Activated CD4-positive, alpha-beta T cell treated with anti-CD3 and anti-CD28 coated beads, Interleukin-2, Interleukin-4, amounts not matched to agents 100 ng/mL and 50 ng/mL, durations not matched to agents 16 hours and 8 hours (primary cell): Measurements from ENCODE around the gene CENPS.
"Not testable (repeated sequence)": the region's sequence is repeated elsewhere in the genome, so short reads cannot be mapped to it uniquely, and the experiment has no call there.

ENCODE experiments used
- DNase-seq: peaks from one replicate; pipeline ENCODE4 v3.0.0-alpha.2; 2020; ENCODE audit warnings: low spot score

Gene CENPS

GRCh38 chr1:10451287-10451686, 21.1 kb downstream of the CENPS start:
- DNase-seq = no peak

- no peak for DNase-seq
These were observed 25.8 kb downstream of the CENPS start for GRCh38 chr1:10456048-10456447.

GRCh38 chr1:10456661-10457060, 26.4 kb downstream of the CENPS start:
- no peak for DNase-seq

GRCh38 chr1:10457462-10457861, 27.2 kb downstream of the CENPS start:
- not testable (repeated sequence) for DNase-seq

- DNase-seq = no peak
These were observed 27.6 kb downstream of the CENPS start for GRCh38 chr1:10457875-10458274.

- DNase-seq = no peak
These were observed 29.0 kb downstream of the CENPS start for GRCh38 chr1:10459184-10459583.

GRCh38 chr1:10467078-10467477, 36.8 kb downstream of the CENPS start:
- no peak for DNase-seq

GRCh38 chr1:10470043-10470442, 39.8 kb downstream of the CENPS start:
- no peak for DNase-seq

- no peak for DNase-seq
These were observed 41.4 kb downstream of the CENPS start for GRCh38 chr1:10471411-10472219.

GRCh38 chr1:10472220-10473144, 42.2 kb downstream of the CENPS start, which contains the start of gene DFFA:
DFFA (minus strand) TSS chr1:10472529; CDS start chr1:10472458, 71 bp downstream.
- peak; percentile 97 for DNase-seq

- DNase-seq = no peak
These were observed 43.0 kb downstream of the CENPS start for GRCh38 chr1:10473145-10473765.

- DNase-seq = not testable (repeated sequence)
These were observed 44.0 kb downstream of the CENPS start for GRCh38 chr1:10474309-10474612.

GRCh38 chr1:10474613-10475507, 44.6 kb downstream of the CENPS start, which contains the start of gene PEX14:
PEX14 (plus strand) TSS chr1:10474950; CDS start chr1:10474967, 17 bp downstream.
- DNase-seq = peak; percentile 92

GRCh38 chr1:10475510-10475909, 45.3 kb downstream of the CENPS start:
- DNase-seq = no peak

- no peak for DNase-seq
These were observed 49.1 kb downstream of the CENPS start for GRCh38 chr1:10479296-10479695.

GRCh38 chr1:10480614-10481013, 50.4 kb downstream of the CENPS start:
- DNase-seq = no peak

GRCh38 chr1:10484521-10484920, 54.3 kb downstream of the CENPS start:
- no peak for DNase-seq

GRCh38 chr1:10489291-10490055, 59.2 kb downstream of the CENPS start:
- DNase-seq = no peak

- DNase-seq = no peak
These were observed 60.2 kb downstream of the CENPS start for GRCh38 chr1:10490286-10490970.
